GM21576 (cell line): ENCODE data around the gene MCRIP2.

ENCODE experiments used
- ATAC-seq: cut with Tn5 transposase; IDR thresholded peaks from one replicate; pipeline ENCODE4 v1.9.1; 2021; ENCODE audit warnings: mild to moderate bottlenecking, moderate library complexity; ENCODE audit not compliant: unreplicated experiment

MCRIP2 gene

DNA sequence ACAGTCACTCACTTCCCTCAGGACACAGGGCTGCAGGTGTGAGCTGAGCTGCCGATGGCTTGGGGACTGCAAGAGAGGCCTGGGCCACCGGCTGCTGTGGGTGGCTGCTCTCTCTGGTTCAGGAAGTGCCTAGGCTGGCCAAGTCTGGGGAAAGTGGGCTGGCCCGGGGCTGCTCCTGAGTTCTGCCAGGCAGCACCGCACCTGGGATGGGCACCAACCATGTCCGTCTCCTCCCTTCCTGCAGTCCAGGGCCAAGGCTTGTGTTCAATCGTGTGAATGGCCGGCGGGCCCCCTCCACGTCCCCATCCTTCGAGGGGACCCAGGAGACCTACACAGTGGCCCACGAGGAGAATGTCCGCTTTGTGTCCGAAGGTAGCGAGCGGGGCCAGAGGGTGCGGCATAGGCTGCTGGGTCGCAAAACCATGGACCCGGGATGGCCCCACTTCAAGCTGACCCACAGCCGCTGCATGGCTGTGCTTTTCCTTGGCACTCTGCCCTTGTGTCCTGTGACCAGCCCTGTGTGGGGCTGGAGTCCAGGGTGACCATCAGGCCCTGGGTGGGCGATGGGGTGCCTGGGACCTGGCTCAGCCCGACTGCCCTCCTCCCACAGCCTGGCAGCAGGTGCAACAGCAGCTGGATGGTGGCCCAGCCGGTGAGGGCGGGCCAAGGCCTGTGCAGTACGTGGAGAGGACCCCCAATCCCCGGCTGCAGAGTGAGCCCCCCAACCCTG, 5.7 kb downstream of the MCRIP2 start:
- no peak for ATAC-seq

DNA sequence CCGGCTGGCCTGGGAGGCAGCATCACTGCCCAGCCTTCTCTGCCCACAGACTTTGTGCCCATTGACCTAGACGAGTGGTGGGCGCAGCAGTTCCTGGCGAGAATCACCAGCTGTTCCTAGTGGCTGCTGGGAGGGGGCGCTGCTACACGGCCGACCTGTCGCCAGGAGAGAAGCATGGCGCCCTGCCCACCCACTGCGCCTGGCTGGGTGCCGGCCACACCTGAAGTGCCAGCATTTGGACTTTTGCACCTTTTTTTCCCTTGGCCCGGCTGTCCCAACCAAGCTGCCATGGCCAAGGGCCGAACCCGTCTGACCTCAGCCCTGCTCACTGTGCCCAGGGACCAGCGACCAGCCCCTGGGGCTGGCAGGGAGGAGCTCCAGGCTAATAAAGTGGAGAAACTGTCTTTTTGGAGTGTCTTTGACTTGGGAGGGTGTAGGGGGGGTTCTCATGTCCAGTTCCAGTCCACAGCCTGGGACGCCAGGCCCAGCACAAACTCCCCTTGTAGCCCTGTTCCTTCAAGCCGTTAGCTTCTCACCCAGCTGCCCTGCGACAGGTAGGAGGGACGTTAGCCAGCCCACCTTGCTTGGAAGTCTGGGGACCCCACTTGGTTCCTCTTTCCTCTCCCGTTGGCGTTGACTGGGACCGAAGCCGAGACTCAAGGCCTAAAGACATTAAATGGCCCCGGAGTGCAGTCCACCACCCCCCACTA, 6.6 kb downstream of the MCRIP2 start:
- no peak for ATAC-seq

DNA sequence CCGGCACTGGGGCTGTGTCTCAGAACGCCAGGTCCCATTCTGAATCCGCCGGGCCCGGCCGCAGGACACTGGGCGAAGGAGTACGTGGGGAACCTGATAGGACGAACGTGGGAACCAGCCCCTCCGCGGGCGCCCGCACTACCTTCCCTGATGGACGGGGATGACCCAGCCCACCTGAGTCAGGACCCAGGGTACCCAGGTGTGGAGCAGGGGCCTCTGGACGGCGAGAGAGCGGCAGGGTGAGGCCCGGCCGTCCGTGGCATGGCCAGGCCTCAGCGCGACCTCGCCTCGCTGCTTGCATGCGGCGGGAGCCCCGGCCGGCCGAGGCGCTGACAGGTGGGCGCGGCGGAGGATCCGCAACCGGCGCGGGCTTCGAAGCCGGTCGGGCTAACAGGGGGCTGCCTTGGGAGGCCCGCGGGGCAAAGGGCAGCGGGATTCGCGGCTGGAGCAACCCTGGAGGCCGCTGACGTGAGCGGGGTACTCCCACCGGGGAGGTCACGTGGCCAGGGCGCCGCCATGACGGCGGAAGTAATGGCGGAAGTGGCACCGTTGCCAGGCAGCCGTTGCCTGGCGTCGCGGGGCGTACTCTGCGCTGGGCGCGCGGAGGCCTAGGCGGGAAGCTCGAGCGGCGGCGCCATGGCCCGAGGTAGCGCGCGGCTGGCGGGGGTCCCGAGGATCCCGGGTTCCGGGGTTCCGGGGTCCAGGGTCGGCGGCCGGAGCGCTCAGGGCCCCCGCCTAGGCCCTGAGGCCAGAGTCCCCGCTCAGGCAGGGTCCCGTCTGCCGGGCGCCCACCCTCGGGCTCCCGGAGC, 7.4 kb downstream of the MCRIP2 start, which contains the start of gene WDR90:
WDR90 (plus strand) TSS at position 585 of the 809 bp plus-strand sequence; CDS start at position 637, 52 bp downstream.
- ATAC-seq, result peak; percentile 64

DNA sequence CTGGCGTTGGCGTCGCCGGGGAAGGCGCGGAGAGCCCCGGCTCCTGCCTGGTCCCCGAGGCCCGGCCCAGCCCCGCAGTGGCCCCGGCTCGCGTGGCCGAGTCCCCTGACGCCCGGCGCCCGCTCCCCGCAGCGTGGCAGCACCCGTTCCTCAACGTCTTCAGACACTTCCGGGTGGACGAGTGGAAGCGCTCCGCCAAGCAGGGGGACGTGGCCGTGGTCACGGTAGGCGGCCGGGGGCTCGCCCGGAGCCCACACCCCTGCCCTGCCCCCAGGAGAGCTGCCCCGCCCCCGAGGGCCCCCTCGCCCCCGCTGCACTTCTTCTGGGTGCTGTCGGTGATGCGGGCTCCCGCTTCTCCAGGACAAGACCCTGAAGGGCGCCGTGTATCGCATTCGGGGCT, 8.0 kb downstream of the MCRIP2 start:
- no peak for ATAC-seq

DNA sequence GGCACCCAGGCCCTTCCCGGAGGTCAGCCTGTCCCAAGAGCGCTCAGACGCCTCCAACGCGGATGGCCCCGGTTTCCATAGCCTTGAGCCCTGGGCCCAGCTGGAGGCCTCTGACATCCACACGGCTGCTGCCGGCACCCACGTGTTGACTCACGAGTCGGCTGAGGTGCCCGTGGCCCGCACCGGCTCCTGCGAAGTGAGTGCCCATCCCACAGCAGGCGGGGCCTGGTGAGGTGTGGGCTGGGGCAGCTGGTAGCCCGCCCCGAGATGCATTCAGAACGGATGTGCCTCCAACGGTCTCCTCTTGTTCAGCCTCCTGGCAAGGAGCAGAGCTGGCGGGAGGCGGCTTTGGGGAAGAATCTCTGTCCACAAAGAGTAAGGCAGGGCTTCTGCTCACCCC, 10.2 kb downstream of the MCRIP2 start:
- ATAC-seq, result no peak

DNA sequence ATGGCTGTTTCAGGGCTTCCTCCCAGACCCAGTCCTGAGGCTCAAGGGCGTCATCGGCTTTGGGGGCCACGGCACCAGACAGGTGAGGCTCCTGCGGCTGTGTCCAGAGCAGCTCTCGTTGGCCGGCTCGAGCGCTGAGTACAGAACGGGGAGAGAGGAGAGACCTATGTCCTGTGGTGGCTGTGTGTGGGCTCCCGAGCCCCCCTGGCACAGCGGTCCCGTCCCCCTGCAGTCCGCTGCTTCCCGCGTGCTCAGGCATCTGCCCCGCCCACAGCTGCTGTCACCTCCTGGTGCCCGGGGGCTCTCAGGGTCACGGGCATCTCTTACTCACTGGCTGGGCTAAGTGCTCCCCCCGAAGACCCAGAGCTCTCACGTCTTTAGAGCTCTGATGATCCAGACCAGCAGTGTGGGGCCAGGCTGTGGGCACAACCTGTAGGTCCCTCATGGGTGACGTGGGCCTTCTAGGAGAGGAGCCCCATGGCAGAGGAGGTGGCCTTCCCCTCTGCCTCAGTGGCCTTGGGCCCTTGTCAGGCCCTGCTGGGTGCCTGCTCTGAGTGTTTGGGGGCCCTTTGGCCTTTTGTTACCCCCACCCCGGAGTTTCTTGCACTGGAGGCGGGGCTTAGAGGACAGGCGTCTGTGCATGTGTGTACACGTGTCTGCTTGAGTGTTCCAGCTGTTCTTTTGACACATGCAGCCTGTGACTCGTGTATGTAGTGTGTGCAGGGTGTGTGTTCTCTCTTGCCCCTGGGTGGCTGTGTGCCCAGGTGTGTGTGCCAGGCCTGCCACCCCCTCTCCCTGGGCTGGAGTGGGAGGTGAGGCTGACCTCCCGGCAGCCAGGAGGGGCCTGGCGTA, 11.1 kb downstream of the MCRIP2 start:
- ATAC-seq, result no peak

DNA sequence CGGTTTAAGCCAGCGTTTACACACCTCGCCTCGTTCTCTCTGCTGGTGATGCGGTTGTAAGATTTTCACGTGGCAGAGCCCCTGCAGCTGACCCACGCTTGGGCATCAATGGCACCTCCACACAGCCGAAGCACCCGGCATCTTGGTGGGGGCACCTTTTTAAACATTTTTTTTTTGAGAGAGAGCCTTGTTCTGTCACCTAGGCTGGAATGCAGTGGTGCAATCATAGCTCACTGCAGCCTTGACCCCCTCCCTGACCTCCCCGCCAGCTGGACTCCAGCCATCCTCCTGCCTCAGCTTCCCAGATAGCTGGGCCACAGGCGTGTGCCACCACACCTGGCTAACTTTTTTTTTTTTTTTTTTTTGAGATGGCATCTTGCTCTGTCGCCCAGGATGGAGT, 12.4 kb downstream of the MCRIP2 start:
- no peak for ATAC-seq

DNA sequence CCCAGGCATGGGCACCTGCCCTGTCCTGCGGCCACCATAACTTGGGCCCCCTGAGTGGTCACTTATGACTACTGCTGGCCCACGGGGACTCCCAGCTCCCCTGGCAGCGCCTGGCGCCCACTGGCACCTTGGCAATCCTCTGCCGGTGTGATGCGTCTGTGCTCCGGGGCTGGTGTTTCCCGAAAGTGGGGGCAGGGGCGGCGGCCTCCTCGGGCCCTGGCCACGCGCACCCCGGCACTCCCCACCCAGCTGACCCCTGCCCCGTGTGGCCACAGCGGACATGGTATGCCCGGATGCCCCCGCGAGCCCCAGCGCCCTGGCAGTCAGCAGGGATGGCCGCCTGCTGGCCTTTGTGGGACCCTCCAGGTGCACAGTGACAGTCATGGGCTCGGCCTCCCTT, 15.9 kb downstream of the MCRIP2 start:
- no peak for ATAC-seq

DNA sequence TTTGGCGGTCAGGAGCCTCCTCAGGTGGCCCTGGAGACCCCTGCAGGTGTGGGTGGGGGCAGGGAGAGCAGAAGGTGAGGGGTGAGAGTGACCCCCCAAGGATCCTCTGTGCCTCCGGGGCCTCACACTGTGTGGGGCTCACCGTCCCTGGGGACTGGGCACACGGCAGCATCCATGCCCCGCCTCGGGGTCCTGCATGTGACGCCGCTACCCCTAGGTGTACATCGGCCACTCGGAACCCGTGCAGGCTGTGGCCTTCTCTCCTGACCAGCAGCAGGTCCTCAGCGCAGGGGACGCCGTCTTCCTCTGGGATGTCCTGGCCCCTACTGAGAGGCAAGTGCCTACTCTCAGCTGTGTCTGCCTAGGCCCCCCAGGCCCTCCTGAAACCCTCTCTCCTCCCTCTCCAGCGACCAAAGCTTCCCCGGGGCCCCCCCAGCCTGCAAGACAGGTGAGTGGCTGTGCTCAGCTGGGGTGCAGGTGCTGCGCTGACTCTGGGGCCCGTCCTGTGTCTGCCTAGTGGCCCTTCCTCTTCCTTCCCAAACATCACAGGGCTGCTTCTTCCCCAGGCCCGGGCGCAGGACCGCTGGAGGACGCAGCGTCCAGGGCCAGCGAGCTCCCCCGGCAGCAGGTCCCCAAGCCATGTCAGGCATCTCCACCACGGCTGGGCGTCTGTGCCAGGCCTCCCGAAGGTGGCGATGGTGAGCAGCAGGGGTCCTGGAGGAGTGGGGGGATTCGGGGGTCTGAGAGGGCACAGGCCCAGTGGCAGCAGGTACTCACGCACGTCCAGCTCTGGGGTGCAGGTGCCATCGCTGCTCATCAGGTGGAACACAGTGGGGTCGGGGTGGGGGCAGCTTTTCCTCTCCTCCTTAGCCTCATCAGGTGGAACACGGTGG, 17.3 kb downstream of the MCRIP2 start:
- ATAC-seq, result no peak

DNA sequence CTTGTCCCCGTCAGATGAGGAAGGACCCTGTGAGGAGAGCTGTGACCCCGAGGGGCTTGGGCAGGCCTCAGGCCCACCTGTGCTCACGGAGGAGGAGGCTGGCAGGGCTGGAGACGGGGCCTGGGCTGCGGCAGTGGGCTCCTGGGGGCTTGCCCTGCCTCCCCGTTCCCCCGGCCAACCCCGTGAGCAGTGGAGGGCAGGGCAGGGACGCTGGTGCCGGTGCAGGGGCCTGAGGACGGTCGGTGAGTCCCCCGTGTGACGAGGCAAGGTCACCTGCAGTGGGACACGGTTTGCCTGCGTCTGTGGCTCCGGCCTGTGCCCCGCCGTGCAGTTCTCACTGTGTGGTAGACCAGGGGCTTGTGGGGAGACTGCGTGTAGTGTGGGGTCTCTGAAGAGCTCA, 18.0 kb downstream of the MCRIP2 start:
- ATAC-seq, result no peak

DNA sequence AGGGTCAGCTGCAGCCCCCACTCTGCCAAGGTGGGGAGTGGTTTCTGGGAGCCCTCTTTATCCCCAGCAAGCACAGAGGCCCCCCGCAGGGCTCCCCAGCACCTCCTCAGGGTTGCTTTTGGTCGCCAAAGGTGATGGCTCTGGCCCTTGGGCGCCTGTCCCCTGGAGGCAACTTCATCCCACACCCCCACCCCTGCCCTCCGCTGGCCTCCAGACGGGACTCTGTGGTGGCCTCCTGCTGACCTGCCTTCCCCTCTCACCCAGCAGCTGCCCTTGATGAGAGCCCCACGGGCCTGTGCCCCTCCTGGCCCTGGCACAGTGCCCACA, 18.5 kb downstream of the MCRIP2 start:
- ATAC-seq, result no peak

DNA sequence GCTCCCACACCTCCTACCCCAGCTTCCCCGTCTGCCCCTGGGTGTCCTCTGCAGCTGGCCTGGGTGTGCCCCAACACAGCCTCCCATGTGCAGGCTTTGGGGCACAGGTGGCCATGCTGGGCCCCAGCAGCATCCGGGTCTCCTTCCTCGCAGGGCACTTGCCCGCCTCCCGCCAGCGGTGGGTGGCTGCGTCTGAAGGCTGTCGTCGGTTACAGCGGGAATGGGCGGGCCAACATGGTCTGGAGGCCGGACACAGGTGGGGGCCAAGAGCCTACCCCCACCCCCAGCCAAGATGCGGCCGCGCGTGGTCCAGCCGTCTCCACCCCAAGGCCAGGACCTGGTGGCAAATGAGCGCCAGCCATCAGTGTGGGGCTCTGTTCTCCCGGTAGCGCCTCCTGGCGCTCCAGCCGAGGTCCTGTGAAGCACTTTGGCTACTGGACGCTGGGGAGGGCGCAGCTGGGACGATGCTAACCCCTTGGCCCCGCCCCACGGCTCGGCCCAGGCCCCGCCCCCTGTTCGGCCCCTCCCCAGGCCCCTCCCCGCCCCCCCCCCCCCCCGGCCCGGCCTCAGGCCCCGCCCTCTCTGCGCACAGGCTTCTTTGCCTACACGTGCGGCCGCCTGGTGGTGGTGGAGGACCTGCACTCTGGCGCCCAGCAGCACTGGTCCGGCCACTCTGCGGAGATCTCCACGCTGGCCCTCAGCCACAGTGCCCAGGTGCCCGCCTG, 19.0 kb downstream of the MCRIP2 start:
- peak; percentile 42 for ATAC-seq

DNA sequence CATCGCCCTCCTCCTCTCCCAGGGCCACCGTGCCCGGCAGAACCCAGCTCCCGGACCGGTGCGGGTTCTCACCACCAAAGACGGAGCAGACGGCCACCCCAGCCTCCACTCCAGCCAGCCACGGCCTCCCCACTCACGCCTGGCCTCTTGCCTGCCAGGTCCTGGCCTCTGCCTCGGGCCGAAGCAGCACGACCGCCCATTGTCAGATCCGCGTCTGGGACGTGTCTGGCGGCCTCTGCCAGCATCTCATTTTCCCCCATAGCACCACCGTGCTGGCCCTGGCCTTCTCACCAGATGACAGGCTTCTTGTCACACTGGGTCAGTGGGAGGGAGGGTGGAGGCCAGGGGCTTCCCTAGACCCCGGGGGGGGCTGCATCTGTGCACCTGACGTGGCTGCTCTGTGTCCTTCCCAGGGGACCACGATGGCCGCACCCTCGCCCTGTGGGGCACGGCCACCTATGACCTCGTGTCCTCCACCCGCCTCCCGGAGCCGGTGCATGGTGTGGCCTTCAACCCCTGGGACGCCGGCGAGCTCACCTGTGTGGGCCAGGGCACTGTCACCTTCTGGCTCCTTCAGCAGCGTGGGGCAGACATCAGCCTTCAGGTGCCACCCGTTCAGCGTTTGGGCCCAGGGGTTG, 19.7 kb downstream of the MCRIP2 start:
- ATAC-seq, result peak; percentile 9

DNA sequence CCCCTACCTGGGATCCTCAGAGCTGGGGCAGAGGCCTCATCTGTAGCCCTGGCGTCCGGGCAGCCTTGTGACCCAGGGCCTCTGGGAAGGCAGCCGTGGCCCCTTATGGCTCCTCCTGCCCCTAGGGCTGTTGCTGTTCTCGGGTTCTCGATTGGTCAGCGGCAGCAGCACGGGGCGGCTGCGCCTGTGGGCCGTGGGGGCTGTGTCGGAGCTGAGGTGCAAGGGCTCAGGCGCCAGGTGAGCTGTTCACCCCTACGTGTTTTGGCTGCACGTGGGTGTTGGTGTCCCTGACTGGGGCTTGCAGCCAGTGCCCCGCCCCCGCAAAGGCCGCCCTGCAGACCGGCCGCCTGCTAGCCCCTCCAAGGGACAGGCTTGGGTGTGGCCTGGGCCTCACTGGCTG, 20.5 kb downstream of the MCRIP2 start:
- ATAC-seq, result no peak

DNA sequence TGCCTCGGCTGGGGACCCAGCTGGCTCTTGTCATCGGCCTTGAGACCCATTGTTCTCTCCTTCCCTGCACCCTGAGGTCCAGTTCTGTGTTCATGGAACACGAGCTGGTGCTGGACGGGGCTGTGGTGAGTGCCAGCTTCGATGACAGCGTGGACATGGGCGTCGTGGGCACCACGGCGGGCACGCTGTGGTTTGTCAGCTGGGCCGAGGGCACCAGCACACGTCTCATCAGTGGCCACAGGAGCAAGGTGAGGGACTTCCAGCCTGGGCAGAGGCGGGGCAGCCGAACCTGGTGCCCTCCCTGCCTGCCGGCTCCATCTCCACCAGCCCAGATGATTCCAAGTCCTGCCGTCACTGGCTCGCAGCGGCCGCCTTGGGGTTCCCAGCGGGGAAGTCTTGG, 21.0 kb downstream of the MCRIP2 start:
- no peak for ATAC-seq

DNA sequence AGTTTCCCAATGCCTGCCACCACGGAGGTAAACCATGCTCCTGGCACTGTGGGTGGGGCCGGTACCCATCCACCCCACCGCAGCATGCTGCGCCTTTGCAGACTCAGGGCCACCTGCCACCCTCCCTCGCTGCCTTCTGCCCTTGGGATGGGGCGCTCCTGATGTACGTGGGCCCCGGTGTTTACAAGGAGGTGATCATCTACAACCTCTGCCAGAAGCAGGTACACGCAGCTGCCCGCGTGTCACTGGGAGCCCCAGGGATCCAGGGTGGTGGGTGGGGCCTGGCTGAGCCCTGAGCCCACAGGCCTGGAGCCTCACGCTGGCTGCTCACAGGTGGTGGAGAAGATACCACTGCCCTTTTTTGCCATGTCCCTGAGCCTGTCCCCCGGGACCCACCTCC, 24.9 kb downstream of the MCRIP2 start:
- ATAC-seq, result no peak

DNA sequence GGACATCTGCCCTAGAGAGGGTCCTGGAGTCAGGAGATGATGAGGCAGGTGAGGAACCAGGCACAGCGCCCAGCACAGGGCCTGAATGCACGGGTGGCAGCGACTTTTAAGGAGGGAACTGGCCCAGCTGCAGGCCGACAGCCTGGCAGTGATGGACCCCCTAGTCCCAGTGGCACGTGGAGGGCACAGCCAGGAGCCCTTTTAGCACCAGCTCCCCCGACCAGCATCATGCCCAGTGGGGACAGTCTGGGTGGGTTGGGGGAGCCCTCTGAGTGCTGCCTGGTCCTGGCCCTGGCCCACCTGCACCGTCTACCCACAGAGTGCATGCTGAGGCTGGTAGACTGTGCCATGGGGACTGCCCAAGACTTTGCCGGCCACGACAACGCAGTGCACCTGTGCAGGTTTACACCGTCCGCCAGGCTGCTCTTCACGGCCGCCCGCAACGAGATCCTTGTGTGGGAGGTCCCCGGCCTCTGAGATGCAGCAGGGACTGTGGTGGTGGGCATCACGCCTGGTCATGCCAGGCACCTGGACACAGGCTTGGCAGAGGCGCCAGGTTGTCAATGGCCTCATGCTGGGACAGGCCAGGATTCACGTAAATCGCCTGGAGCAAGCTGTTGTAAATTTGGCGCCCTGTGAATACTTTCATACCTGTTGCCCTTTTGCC, 25.6 kb downstream of the MCRIP2 start:
- no peak for ATAC-seq
